Endometrial microvascular endothelial cells (primary cell): ENCODE measurements around the gene ZNF695. TPM values are rescaled to one million over a fixed set of nuclear protein-coding genes. Genes with fewer than 3 reads are reported as not detected.

ENCODE experiments used
- in situ Hi-C: cut with HindIII; loops from 2 replicates; pipeline ENCODE4 v1.10.0; 2017; ENCODE audit warnings: low sequenced_read_pairs, low pct_unique_long_range_greater_than_20kb; ENCODE audit errors: inconsistent ontology term
- total RNA-seq: library from RNA; depleted of rRNA; stranded (reverse); fragments of >200 nt; gene quantifications from one replicate; pipeline ENCODE4 v1.2.3, GENCODE V29; 2015; ENCODE audit errors: inconsistent ontology term

ZNF695 gene
- total RNA-seq, 1 donor from 2014 or later, result 5.0 TPM

GRCh38 chr1:246969621-246970020 lies 38.2 kb downstream of the ZNF695 start:
- in situ Hi-C loops, result no loop called here

GRCh38 chr1:246966502-246966901 lies 41.4 kb downstream of the ZNF695 start:
- in situ Hi-C loops, result no loop called here

- in situ Hi-C loops, result no loop called here
These were observed 47.7 kb downstream of the ZNF695 start for GRCh38 chr1:246959944-246960693.

GRCh38 chr1:246954126-246954525 lies 53.7 kb downstream of the ZNF695 start:
- in situ Hi-C loops, result no loop called here

DNA sequence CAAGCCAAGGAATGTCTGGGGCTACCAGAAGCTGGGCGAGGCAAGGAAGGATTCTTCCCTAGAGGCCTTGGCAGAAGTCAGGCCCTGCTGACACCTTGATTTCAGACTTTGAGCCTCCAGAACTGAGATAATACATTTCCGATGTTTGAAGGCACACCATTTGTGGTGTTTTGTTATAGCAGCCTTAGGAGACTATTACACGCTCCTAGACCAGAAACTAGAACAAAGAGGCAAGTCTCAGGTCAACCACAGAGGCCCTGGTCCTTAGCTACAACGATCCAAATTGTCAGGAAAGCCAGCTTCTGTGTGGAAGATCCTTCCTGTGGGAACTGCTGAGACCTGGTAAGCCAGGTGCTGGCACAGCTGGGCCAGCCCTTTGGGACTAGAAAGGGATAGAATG lies 56.4 kb downstream of the ZNF695 start:
- in situ Hi-C loops, result no loop called here

DNA sequence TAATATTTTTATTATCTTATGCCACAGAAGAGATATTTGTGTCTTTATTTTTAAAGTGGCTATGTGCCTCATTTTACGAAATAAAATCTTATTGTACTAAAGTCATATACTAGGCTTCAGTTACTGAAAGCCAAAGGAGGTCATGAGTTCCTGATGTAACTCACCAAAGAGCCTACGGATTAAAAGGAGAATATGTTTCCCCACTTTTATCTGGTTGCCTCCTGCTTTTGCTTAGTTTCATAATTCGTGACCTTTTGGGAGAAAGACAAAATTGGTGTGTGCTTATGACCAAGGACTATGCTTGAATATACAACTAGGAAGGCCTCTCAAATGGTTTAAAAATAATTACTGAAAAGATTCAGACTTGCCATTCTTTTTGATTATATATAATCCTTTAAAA lies 57.9 kb downstream of the ZNF695 start:
- in situ Hi-C loops, result no loop called here

- in situ Hi-C loops, result no loop called here
These were observed 60.6 kb downstream of the ZNF695 start for GRCh38 chr1:246947255-246947654.

GRCh38 chr1:246946366-246946765 lies 61.5 kb downstream of the ZNF695 start:
- in situ Hi-C loops, result no loop called here

Other genes starting within 250 kb of the ZNF695 start
- 26.5 TPM for gene AHCTF1, start 76.1 kb downstream of the ZNF695 start, total RNA-seq
- 1.8 TPM for gene ZNF670, start 70.8 kb upstream of the ZNF695 start, total RNA-seq
- 9.9 TPM for gene ZNF669, start 96.3 kb upstream of the ZNF695 start, total RNA-seq
- gene ZNF124, start 164.0 kb upstream of the ZNF695 start, total RNA-seq, result 10.2 TPM
- not detected for gene VN1R5, start 248.0 kb upstream of the ZNF695 start, total RNA-seq